Measurements from ENCODE around the gene OR13C9. TPM values are rescaled to one million over a fixed set of nuclear protein-coding genes. Genes with fewer than 3 reads are reported as not detected.

The OR13C9 gene
- total RNA-seq, 1 donor from 2014 or later: not detected

- no peaks in the 10 kb centered on the region for H3K36me3 ChIP-seq
- no peaks in the 10 kb centered on the region for H3K27me3 ChIP-seq
- no peak for TF ChIP-seq CTCF (IDR thresholded peaks at IDR 0.05)
- intact Hi-C loops (cut with DNase I): no loop called here
- ATAC-seq (no peak), DNase-seq (no peak)
- H3K4me1 ChIP-seq: no peaks in the 10 kb centered on the region
- H3K27ac ChIP-seq: no peak within 1 kb of the TSS
- H3K9me3 ChIP-seq: no peaks in the 10 kb centered on the region
- no peak within 1 kb of the TSS for H3K4me3 ChIP-seq
Measured at GRCh38 chr9:104568868-104569267, 49.1 kb downstream of the OR13C9 start, which contains the start of gene OR13C8. OR13C8 (plus strand) TSS chr9:104569168; CDS start chr9:104569168, 0 bp downstream.

Other genes starting within 250 kb of the OR13C9 start
- not detected for gene OR13F1, start 113.9 kb downstream of the OR13C9 start, total RNA-seq
- not detected for gene OR13C4, start 91.0 kb downstream of the OR13C9 start, total RNA-seq
- not detected for gene OR13C3, start 81.3 kb downstream of the OR13C9 start, total RNA-seq
- gene OR13C8, start 49.0 kb downstream of the OR13C9 start, total RNA-seq: not detected
- gene OR13C5, start 18.8 kb downstream of the OR13C9 start, total RNA-seq: not detected
- not detected for gene OR13C2, start 12.6 kb downstream of the OR13C9 start, total RNA-seq
- gene OR13D1, start 76.3 kb upstream of the OR13C9 start, total RNA-seq: not detected
- 26.0 TPM for gene NIPSNAP3A, start 129.5 kb upstream of the OR13C9 start, total RNA-seq
- 2.2 TPM for gene NIPSNAP3B, start 145.9 kb upstream of the OR13C9 start, total RNA-seq

Measured in upper lobe of right lung (tissue), 1 donor.